ENCODE measurements around the gene CHST4.

DNA sequence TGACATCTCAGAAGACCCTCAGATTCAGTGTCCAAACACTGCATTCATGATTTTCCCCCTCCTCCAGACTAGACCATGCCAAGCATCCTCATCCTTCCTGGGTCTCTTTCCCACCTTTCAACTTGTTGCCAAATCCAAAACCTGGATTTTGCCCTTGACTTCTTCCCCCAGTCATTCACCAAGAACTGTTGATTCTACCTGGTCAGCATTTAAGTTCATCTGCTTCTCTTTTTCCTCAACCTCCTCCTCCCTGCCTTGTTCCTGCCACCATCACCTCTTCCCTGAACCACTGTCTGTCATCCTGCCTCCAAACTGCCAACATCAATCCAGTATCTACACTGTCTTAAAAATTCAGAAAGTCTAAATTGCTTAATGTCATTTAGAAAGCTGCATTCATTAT, 20.9 kb downstream of the CHST4 start:
- TF ChIP-seq, protein P1, sequence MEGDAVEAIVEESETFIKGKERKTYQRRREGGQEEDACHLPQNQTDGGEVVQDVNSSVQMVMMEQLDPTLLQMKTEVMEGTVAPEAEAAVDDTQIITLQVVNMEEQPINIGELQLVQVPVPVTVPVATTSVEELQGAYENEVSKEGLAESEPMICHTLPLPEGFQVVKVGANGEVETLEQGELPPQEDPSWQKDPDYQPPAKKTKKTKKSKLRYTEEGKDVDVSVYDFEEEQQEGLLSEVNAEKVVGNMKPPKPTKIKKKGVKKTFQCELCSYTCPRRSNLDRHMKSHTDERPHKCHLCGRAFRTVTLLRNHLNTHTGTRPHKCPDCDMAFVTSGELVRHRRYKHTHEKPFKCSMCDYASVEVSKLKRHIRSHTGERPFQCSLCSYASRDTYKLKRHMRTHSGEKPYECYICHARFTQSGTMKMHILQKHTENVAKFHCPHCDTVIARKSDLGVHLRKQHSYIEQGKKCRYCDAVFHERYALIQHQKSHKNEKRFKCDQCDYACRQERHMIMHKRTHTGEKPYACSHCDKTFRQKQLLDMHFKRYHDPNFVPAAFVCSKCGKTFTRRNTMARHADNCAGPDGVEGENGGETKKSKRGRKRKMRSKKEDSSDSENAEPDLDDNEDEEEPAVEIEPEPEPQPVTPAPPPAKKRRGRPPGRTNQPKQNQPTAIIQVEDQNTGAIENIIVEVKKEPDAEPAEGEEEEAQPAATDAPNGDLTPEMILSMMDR (IDR thresholded peaks at IDR 0.05) = no peak
- TF ChIP-seq POLR2AphosphoS5 (IDR thresholded peaks at IDR 0.05; ENCODE audit: low read depth, low read length) (no peak), EP300 (IDR thresholded peaks at IDR 0.05; ENCODE audit: borderline replicate concordance in 1 of 2, low read depth in 1 of 2, low read length in 1 of 2) (no peak), NRF1 (IDR thresholded peaks at IDR 0.05; ENCODE audit: low read depth, low read length) (no peak)
- TF ChIP-seq, protein P2, sequence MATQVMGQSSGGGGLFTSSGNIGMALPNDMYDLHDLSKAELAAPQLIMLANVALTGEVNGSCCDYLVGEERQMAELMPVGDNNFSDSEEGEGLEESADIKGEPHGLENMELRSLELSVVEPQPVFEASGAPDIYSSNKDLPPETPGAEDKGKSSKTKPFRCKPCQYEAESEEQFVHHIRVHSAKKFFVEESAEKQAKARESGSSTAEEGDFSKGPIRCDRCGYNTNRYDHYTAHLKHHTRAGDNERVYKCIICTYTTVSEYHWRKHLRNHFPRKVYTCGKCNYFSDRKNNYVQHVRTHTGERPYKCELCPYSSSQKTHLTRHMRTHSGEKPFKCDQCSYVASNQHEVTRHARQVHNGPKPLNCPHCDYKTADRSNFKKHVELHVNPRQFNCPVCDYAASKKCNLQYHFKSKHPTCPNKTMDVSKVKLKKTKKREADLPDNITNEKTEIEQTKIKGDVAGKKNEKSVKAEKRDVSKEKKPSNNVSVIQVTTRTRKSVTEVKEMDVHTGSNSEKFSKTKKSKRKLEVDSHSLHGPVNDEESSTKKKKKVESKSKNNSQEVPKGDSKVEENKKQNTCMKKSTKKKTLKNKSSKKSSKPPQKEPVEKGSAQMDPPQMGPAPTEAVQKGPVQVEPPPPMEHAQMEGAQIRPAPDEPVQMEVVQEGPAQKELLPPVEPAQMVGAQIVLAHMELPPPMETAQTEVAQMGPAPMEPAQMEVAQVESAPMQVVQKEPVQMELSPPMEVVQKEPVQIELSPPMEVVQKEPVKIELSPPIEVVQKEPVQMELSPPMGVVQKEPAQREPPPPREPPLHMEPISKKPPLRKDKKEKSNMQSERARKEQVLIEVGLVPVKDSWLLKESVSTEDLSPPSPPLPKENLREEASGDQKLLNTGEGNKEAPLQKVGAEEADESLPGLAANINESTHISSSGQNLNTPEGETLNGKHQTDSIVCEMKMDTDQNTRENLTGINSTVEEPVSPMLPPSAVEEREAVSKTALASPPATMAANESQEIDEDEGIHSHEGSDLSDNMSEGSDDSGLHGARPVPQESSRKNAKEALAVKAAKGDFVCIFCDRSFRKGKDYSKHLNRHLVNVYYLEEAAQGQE (IDR thresholded peaks at IDR 0.05; ENCODE audit: low read depth, low read length) = no peak

Data from SK-N-SH (cell line).